Neural crest cell (in vitro differentiated cells): ENCODE data around the gene GMDS. TPM values are rescaled to one million over a fixed set of nuclear protein-coding genes. Genes with fewer than 3 reads are reported as not detected.

Experiments
- DNase-seq: peaks from one replicate; pipeline ENCODE4 v3.0.0; 2021; ENCODE audit warnings: low read depth, mixed read lengths, low spot score
- H3K27ac Mint-ChIP-seq: one replicate; pipeline ENCODE4 v1.8.0; 2021; ENCODE audit warnings: mild to moderate bottlenecking, mixed read lengths; ENCODE audit not compliant: unreplicated experiment
- H3K27me3 Mint-ChIP-seq: 2 replicates; pipeline ENCODE4 v1.8.0; 2021; ENCODE audit warnings: low read depth, mild to moderate bottlenecking, mixed read lengths
- H3K36me3 Mint-ChIP-seq: 2 replicates; pipeline ENCODE4 v1.8.0; 2021; ENCODE audit warnings: low read depth, mild to moderate bottlenecking, mixed read lengths
- H3K4me1 Mint-ChIP-seq: 2 replicates; pipeline ENCODE4 v1.8.0; 2021; ENCODE audit warnings: mixed read lengths
- H3K4me3 Mint-ChIP-seq: one replicate; pipeline ENCODE4 v1.8.0; 2021; ENCODE audit warnings: mild to moderate bottlenecking, mixed read lengths
- H3K9me3 Mint-ChIP-seq: 2 replicates; pipeline ENCODE4 v1.8.0; 2021; ENCODE audit warnings: mixed read lengths
- CTCF ChIP-seq: fragments of 200-600 bp; sonication (generic); conservative IDR thresholded peaks from 2 replicates; pipeline ENCODE4 v1.5.0; 2021; ENCODE audit warnings: antibody characterized with exemption, mild to moderate bottlenecking
- total RNA-seq: library from RNA; stranded (reverse); gene quantifications from 2 replicates; pipeline ENCODE4 v1.2.1, GENCODE V29; 2021

GMDS gene
- total RNA-seq, 1 donor from 2014 or later, result 16.1 TPM

- Mint-ChIP-seq H3K36me3 (no peaks in the 10 kb centered on the region), H3K4me3 (no peak overlapping the region), H3K4me1 (peaks cover 22% of the 10 kb centered on the region), H3K27ac (no peak overlapping the region), H3K9me3 (no peaks in the 10 kb centered on the region), H3K27me3 (no peaks in the 10 kb centered on the region)
- DNase-seq, result no peak
- no peak for TF ChIP-seq CTCF
Measured at GRCh38 chr6:1884313-1884712, 361.1 kb downstream of the GMDS start.

- H3K27me3 Mint-ChIP-seq, result no peaks in the 10 kb centered on the region
- no peak overlapping the region for H3K27ac Mint-ChIP-seq
- no peaks in the 10 kb centered on the region for H3K9me3 Mint-ChIP-seq
- H3K4me3 Mint-ChIP-seq, result no peak overlapping the region
- TF ChIP-seq CTCF, result no peak
- no peaks in the 10 kb centered on the region for H3K36me3 Mint-ChIP-seq
- no peak for DNase-seq
- peaks cover 18% of the 10 kb centered on the region for H3K4me1 Mint-ChIP-seq
Measured at GRCh38 chr6:1878330-1878729, 367.1 kb downstream of the GMDS start.

- no peaks in the 10 kb centered on the region for H3K36me3 Mint-ChIP-seq
- TF ChIP-seq CTCF, result no peak
- H3K4me3 Mint-ChIP-seq, result no peak overlapping the region
- H3K27me3 Mint-ChIP-seq, result peaks cover 4% of the 10 kb centered on the region
- peaks cover 58% of the 10 kb centered on the region for H3K4me1 Mint-ChIP-seq
- no peaks in the 10 kb centered on the region for H3K9me3 Mint-ChIP-seq
- DNase-seq, result no peak
- no peak overlapping the region for H3K27ac Mint-ChIP-seq
Measured at GRCh38 chr6:1873781-1874180, 371.6 kb downstream of the GMDS start.

DNA sequence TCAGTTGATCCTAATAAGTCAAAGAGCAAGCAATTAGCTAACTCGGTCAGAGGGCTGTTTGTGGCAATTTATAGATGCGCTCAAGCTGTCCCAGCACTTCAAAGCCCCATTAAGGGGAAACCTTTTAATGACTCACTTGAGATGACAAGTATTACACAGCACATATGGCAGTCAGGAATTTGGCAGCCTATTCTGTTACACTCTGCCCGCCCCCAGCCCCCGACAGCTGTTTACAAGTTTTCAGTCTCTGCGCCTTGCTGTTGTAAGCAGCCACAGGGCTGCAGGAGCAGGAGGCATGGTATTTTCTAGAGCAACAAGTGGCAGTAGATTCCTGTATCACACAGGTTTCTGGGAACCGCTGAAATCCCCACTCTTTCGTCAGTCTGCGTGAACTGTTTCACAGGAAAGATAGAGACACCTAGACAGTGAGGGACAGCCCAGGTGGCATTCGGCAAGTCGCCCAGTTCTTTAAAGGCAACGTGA, 372.7 kb downstream of the GMDS start:
- no peak for DNase-seq
- no peak overlapping the region for H3K4me3 Mint-ChIP-seq
- H3K27me3 Mint-ChIP-seq, result peaks cover 4% of the 10 kb centered on the region
- H3K36me3 Mint-ChIP-seq, result no peaks in the 10 kb centered on the region
- H3K4me1 Mint-ChIP-seq, result peaks cover 58% of the 10 kb centered on the region
- H3K27ac Mint-ChIP-seq, result no peak overlapping the region
- no peaks in the 10 kb centered on the region for H3K9me3 Mint-ChIP-seq
- TF ChIP-seq CTCF, result no peak

GRCh38 chr6:1871724-1872315, 373.6 kb downstream of the GMDS start:
- DNase-seq, result no peak
- H3K9me3 Mint-ChIP-seq, result no peaks in the 10 kb centered on the region
- no peak for TF ChIP-seq CTCF
- H3K36me3 Mint-ChIP-seq, result no peaks in the 10 kb centered on the region
- H3K4me1 Mint-ChIP-seq, result peaks cover 61% of the 10 kb centered on the region
- peaks cover 4% of the 10 kb centered on the region for H3K27me3 Mint-ChIP-seq
- H3K4me3 Mint-ChIP-seq, result no peak overlapping the region
- H3K27ac Mint-ChIP-seq, result no peak overlapping the region
